BE2C (cell line): ENCODE data around the gene FOLR2.

ENCODE experiments used
- DNase-seq: peaks from one replicate; pipeline ENCODE4 v3.0.0-alpha.2; 2020
- H3K27me3 ChIP-seq: fragments of 250-450 bp; sonication (Bioruptor Pico); 2 replicates; pipeline ENCODE4 v1.5.1; 2020; ENCODE audit warnings: mild to moderate bottlenecking
- H3K36me3 ChIP-seq: fragments of 250-450 bp; sonication (Bioruptor Pico); 2 replicates; pipeline ENCODE4 v1.5.1; 2020; ENCODE audit warnings: mild to moderate bottlenecking
- H3K4me1 ChIP-seq: fragments of 250-450 bp; sonication (Bioruptor Pico); 2 replicates; pipeline ENCODE4 v1.5.1; 2020
- H3K4me3 ChIP-seq: 2 replicates; pipeline ENCODE4 v1.5.1; 2011; ENCODE audit warnings: low read depth, low read length
- H3K9me3 ChIP-seq: fragments of 250-450 bp; sonication (Bioruptor Pico); 2 replicates; pipeline ENCODE4 v1.5.1; 2020
- TF ChIP-seq, protein P1 (sequence below): IDR thresholded peaks from 2 replicates; pipeline ENCODE4 v1.5.1; 2012; ENCODE audit warnings: mild to moderate bottlenecking, low read depth, low read length

Gene FOLR2

DNA sequence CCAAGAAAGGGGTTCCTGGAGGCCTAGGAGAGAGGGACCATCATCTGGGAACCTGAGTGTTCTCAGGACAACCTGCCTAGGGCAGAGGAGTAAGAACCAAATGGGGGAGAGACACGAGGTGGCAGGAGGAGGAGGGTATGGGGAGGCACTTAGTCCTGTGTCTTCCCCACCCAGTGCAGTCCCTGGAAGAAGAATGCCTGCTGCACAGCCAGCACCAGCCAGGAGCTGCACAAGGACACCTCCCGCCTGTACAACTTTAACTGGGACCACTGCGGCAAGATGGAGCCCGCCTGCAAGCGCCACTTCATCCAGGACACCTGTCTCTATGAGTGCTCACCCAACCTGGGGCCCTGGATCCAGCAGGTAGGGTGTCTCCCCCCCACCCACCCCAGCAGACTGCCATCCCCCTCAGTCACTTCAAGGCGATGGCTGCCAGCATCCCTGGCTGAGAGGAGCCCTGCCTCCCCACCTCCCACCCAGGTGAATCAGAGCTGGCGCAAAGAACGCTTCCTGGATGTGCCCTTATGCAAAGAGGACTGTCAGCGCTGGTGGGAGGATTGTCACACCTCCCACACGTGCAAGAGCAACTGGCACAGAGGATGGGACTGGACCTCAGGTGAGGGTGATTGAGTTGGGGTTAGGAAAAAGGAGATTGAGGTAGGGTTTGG lies 4.2 kb downstream of the FOLR2 start:
- DNase-seq = no peak
- Histone ChIP-seq H3K27me3 (no peaks in the 10 kb centered on the region), H3K36me3 (no peaks in the 10 kb centered on the region), H3K4me3 (no peak overlapping the region), H3K4me1 (peaks cover 5% of the 10 kb centered on the region), H3K9me3 (no peaks in the 10 kb centered on the region)
- TF ChIP-seq, protein P1, sequence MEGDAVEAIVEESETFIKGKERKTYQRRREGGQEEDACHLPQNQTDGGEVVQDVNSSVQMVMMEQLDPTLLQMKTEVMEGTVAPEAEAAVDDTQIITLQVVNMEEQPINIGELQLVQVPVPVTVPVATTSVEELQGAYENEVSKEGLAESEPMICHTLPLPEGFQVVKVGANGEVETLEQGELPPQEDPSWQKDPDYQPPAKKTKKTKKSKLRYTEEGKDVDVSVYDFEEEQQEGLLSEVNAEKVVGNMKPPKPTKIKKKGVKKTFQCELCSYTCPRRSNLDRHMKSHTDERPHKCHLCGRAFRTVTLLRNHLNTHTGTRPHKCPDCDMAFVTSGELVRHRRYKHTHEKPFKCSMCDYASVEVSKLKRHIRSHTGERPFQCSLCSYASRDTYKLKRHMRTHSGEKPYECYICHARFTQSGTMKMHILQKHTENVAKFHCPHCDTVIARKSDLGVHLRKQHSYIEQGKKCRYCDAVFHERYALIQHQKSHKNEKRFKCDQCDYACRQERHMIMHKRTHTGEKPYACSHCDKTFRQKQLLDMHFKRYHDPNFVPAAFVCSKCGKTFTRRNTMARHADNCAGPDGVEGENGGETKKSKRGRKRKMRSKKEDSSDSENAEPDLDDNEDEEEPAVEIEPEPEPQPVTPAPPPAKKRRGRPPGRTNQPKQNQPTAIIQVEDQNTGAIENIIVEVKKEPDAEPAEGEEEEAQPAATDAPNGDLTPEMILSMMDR = no peak

GRCh38 chr11:72221386-72222075 lies 4.9 kb downstream of the FOLR2 start:
- Histone ChIP-seq H3K9me3 (no peaks in the 10 kb centered on the region), H3K27me3 (no peaks in the 10 kb centered on the region), H3K4me1 (peaks cover 7% of the 10 kb centered on the region), H3K36me3 (no peaks in the 10 kb centered on the region), H3K4me3 (no peak overlapping the region)
- TF ChIP-seq, protein P1 = no peak
- no peak for DNase-seq

- Histone ChIP-seq H3K36me3 (no peaks in the 10 kb centered on the region; the same call in 1 of the 2 replicates), H3K4me3 (peak overlapping the region; percentile 79), H3K27me3 (no peaks in the 10 kb centered on the region), H3K4me1 (peaks cover 8% of the 10 kb centered on the region), H3K9me3 (no peaks in the 10 kb centered on the region)
- TF ChIP-seq, protein P1 = no peak
- no peak for DNase-seq
These were observed 5.7 kb downstream of the FOLR2 start for GRCh38 chr11:72222106-72222891.

DNA sequence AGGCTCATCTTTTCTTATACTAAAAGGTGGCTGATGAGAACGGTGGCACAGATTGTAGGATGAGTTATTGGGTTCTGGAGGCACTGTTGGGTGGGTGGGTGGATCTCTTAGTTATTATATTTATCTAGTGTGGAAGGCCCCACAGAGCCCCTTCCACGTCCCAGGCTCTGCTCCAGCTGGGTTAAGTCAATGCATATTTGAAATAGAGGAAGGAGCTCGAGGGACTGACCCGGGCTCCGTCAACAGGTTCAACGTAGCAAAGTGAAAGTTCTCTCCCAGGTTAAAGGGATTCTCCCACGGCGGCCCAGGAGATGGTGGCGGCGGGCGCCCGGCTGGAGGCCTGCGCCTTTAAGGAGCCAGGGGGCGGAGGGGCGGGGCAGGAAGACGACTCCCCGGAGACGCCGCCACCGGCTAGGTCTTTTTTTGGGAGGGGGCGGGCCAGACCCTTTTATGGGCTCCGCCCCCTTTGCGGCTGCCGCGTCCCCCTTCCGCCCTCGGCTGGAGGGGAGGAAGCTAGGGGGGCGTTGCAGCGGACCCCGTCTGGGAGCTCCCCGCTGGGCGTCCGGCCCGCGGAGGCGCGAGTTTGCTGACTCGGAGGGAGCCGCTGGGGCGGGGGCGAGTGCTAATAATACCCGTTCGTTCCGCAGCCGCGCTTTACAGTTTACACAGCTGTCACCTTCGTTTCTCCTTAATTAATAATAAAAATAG lies 6.5 kb downstream of the FOLR2 start:
- H3K9me3 ChIP-seq = no peaks in the 10 kb centered on the region
- DNase-seq = peak; percentile 93
- H3K36me3 ChIP-seq = peaks cover 3% of the 10 kb centered on the region
- H3K4me3 ChIP-seq = peak overlapping the region; percentile 79
- no peaks in the 10 kb centered on the region for H3K27me3 ChIP-seq
- TF ChIP-seq, protein P1 = no peak
- H3K4me1 ChIP-seq = peaks cover 8% of the 10 kb centered on the region

GRCh38 chr11:72223615-72224563 lies 7.3 kb downstream of the FOLR2 start:
- Histone ChIP-seq H3K9me3 (no peaks in the 10 kb centered on the region), H3K27me3 (no peaks in the 10 kb centered on the region), H3K36me3 (peaks cover 12% of the 10 kb centered on the region), H3K4me3 (peak overlapping the region; percentile 79), H3K4me1 (peaks cover 8% of the 10 kb centered on the region)
- TF ChIP-seq, protein P1 = no peak
- peak; percentile 74 for DNase-seq
